ENCODE data around the gene RCOR1.

Gene RCOR1

GRCh38 chr14:102779084-102779462 lies 186.6 kb downstream of the RCOR1 start:
- DNase-seq, result no peak

- DNase-seq, result no peak
Observed at GRCh38 chr14:102779574-102780315, 187.3 kb downstream of the RCOR1 start.

Data from activated CD8-positive, alpha-beta memory T cell treated with anti-CD3 and anti-CD28 coated beads for 24 hours (primary cell).